Keratinocyte (primary cell): Measurements from ENCODE around the gene FOXL2NB. TPM values are rescaled to one million over a fixed set of nuclear protein-coding genes. Genes with fewer than 3 reads are reported as not detected.

ENCODE experiments used
- DNase-seq: peaks from one replicate; pipeline ENCODE4 v3.0.0-alpha.2; 2011; ENCODE audit warnings: low read depth, missing footprints, low spot score
- FAIRE-seq: peaks from 2 replicates; lab custom pipeline; 2011; peaks lifted over from hg19 to GRCh38; lab: Jason Lieb, UNC
- H2AFZ ChIP-seq: 2 replicates; pipeline ENCODE4 v1.6.0; 2012; ENCODE audit warnings: low read length, control low read depth, inconsistent platforms; ENCODE audit not compliant: control insufficient read depth
- H3K27ac ChIP-seq: 2 replicates; pipeline ENCODE4 v1.5.1; 2011; ENCODE audit warnings: low read length; ENCODE audit not compliant: control insufficient read depth, insufficient read depth
- H3K27me3 ChIP-seq: 3 replicates; pipeline ENCODE4 v1.6.0; 2011; ENCODE audit warnings: low read length; ENCODE audit not compliant: control insufficient read depth, insufficient read depth; ENCODE audit errors: extremely low read depth
- H3K36me3 ChIP-seq, 2 experiments: 2 replicates in 1 of 2; 3 replicates in 1 of 2; pipeline ENCODE4 v1.5.1; 2011; ENCODE audit warnings: low read length in 2 of 2, mild to moderate bottlenecking in 1 of 2; ENCODE audit not compliant: control insufficient read depth in 2 of 2, insufficient read depth in 2 of 2; ENCODE audit errors: extremely low read depth in 1 of 2
- H3K4me1 ChIP-seq: 3 replicates; pipeline ENCODE4 v1.5.1; 2011; ENCODE audit warnings: low read length; ENCODE audit not compliant: control insufficient read depth, insufficient read depth; ENCODE audit errors: extremely low read depth
- H3K4me2 ChIP-seq: 3 replicates; pipeline ENCODE4 v1.6.0; 2011; ENCODE audit warnings: low read depth, low read length; ENCODE audit not compliant: control insufficient read depth, insufficient read depth; ENCODE audit errors: extremely low read depth
- H3K4me3 ChIP-seq, 3 experiments: fragments of 200-600 bp in 1 of 3; sonication (generic) in 1 of 3; 2 replicates in 2 of 3; 3 replicates in 1 of 3; pipeline ENCODE4 v1.5.1; 2011 to 2016; ENCODE audit warnings: low read length in 3 of 3, mild to moderate bottlenecking in 3 of 3, control low read depth in 2 of 3, inconsistent platforms in 1 of 3, low read depth in 1 of 3, mixed read lengths in 1 of 3, mixed run types in 1 of 3, moderate library complexity in 1 of 3; ENCODE audit not compliant: control insufficient read depth in 2 of 3, insufficient read depth in 2 of 3; ENCODE audit errors: extremely low read depth in 1 of 3
- H3K79me2 ChIP-seq: 2 replicates; pipeline ENCODE4 v1.6.0; 2012; ENCODE audit warnings: low read length; ENCODE audit not compliant: control insufficient read depth, insufficient read depth
- H3K9ac ChIP-seq: 3 replicates; pipeline ENCODE4 v1.6.0; 2011; ENCODE audit warnings: low read length; ENCODE audit not compliant: control insufficient read depth, insufficient read depth; ENCODE audit errors: extremely low read depth
- H3K9me1 ChIP-seq: 3 replicates; pipeline ENCODE4 v1.6.0; 2011; ENCODE audit warnings: low read length; ENCODE audit not compliant: control insufficient read depth, insufficient read depth; ENCODE audit errors: extremely low read depth
- H3K9me3 ChIP-seq: 2 replicates; pipeline ENCODE4 v1.5.1; 2012; ENCODE audit warnings: low read depth, low read length; ENCODE audit not compliant: control insufficient read depth
- H4K20me1 ChIP-seq: 3 replicates; pipeline ENCODE4 v1.6.0; 2011; ENCODE audit warnings: low read length; ENCODE audit not compliant: control insufficient read depth, insufficient read depth; ENCODE audit errors: extremely low read depth
- CTCF ChIP-seq, 3 experiments: IDR thresholded peaks in 1 of 3; conservative IDR thresholded peaks in 1 of 3; optimal IDR thresholded peaks in 1 of 3; 2 replicates in 2 of 3; 3 replicates in 1 of 3; pipeline versions ENCODE3 to v1.5.1; 2011; ENCODE audit warnings: low read length in 3 of 3, mild to moderate bottlenecking in 3 of 3, moderate library complexity in 2 of 3, control low read depth in 1 of 3, inconsistent platforms in 1 of 3; ENCODE audit not compliant: insufficient read depth in 2 of 3; ENCODE audit errors: extremely low read depth in 1 of 3
- EZH2 ChIP-seq: IDR thresholded peaks from one replicate; pipeline ENCODE4 v1.6.1; 2012; ENCODE audit warnings: inconsistent platforms, mild to moderate bottlenecking, low read length, moderate library complexity
- dilution Hi-C: fragments of 300-500 bp; cut with MboI; formaldehyde crosslinking; loops from one replicate; pipeline ENCODE4 v1.7.0; 2020; ENCODE audit warnings: low sequenced_read_pairs; ENCODE audit not compliant: extremely low pct_ligation_motif_present
- polyA plus RNA-seq, 5 experiments: library from polyadenylated mRNA; depleted of rRNA in 3 of 5; stranded (reverse) in 3 of 5; stranded (forward) in 1 of 5; unstranded in 1 of 5; fragments of >200 nt; gene quantifications; 1 replicate in 1 of 5; 2 replicates in 3 of 5; 3 replicates in 1 of 5; pipeline versions ENCODE4 v1.2.1 to v1.2.3, GENCODE V29; 2011 to 2012; ENCODE audit warnings: missing spikeins in 2 of 5, low read depth in 1 of 5, low replicate concordance in 1 of 5

FOXL2NB gene
- polyA plus RNA-seq, 1 donor (not counting 4 experiments of a cell fraction or from before 2014, with no cell fraction given), result 0.38 TPM

GRCh38 chr3:138962854-138963560 lies 16.0 kb downstream of the FOXL2NB start:
- Histone ChIP-seq H3K9me1 (no peaks in the 10 kb centered on the region), H4K20me1 (no peaks in the 10 kb centered on the region), H3K27me3 (peaks cover 30% of the 10 kb centered on the region), H2AFZ (no peak overlapping the region), H3K9me3 (no peaks in the 10 kb centered on the region), H3K9ac (no peak overlapping the region), H3K36me3 (no peaks in the 10 kb centered on the region), H3K4me3 (no peak overlapping the region), H3K4me2 (no peak overlapping the region), H3K4me1 (no peaks in the 10 kb centered on the region), H3K27ac (no peak overlapping the region), H3K79me2 (no peaks in the 10 kb centered on the region)
- FAIRE-seq (no peak), DNase-seq (no peak)
- dilution Hi-C loops, result no loop called here
- no peak for TF ChIP-seq EZH2
- no peak for TF ChIP-seq CTCF (optimal IDR thresholded peaks at IDR 0.05 in 1 of 3, IDR thresholded peaks at IDR 0.05 in 1 of 3, conservative IDR thresholded peaks at IDR 0.05 in 1 of 3; ENCODE audit: extremely low read depth in 1 of 3, insufficient read depth in 2 of 3, low read length in 3 of 3)

- Histone ChIP-seq H4K20me1 (no peaks in the 10 kb centered on the region), H3K79me2 (no peaks in the 10 kb centered on the region), H3K27me3 (peaks cover 30% of the 10 kb centered on the region), H3K36me3 (no peaks in the 10 kb centered on the region), H3K9me3 (no peaks in the 10 kb centered on the region), H3K9me1 (no peaks in the 10 kb centered on the region), H3K4me2 (no peak overlapping the region), H2AFZ (no peak overlapping the region), H3K4me3 (no peak overlapping the region), H3K27ac (no peak overlapping the region), H3K4me1 (no peaks in the 10 kb centered on the region), H3K9ac (no peak overlapping the region)
- dilution Hi-C loops, result no loop called here
- TF ChIP-seq EZH2, result no peak
- TF ChIP-seq CTCF (optimal IDR thresholded peaks at IDR 0.05 in 1 of 3, IDR thresholded peaks at IDR 0.05 in 1 of 3, conservative IDR thresholded peaks at IDR 0.05 in 1 of 3; ENCODE audit: extremely low read depth in 1 of 3, insufficient read depth in 2 of 3, low read length in 3 of 3), result no peak
- FAIRE-seq, result no peak
- no peak for DNase-seq
Observed at GRCh38 chr3:138964264-138964663, 17.2 kb downstream of the FOXL2NB start.
